ENCODE data around the gene PNKD.

Gene PNKD

GRCh38 chr2:218345491-218346236 lies 75.3 kb downstream of the PNKD start:
- no peak for DNase-seq

GRCh38 chr2:218347172-218347571 lies 76.9 kb downstream of the PNKD start:
- no peak for DNase-seq

GRCh38 chr2:218354045-218354444 lies 83.7 kb downstream of the PNKD start:
- DNase-seq = no peak

GRCh38 chr2:218354850-218355443 lies 84.6 kb downstream of the PNKD start:
- DNase-seq = no peak

GRCh38 chr2:218357236-218358177 lies 87.2 kb downstream of the PNKD start:
- no peak for DNase-seq

- DNase-seq = no peak
These were observed 90.1 kb downstream of the PNKD start for GRCh38 chr2:218360453-218360852.

GRCh38 chr2:218362606-218363005 lies 92.3 kb downstream of the PNKD start:
- DNase-seq = no peak

- DNase-seq = no peak
These were observed 93.4 kb downstream of the PNKD start for GRCh38 chr2:218363736-218364135.

- DNase-seq = no peak
These were observed 93.9 kb downstream of the PNKD start for GRCh38 chr2:218364196-218364595.

- DNase-seq = no peak
These were observed 96.5 kb downstream of the PNKD start for GRCh38 chr2:218366621-218367414.

- peak; percentile 89 for DNase-seq
These were observed 97.3 kb downstream of the PNKD start for GRCh38 chr2:218367415-218368149.

GRCh38 chr2:218368150-218368528 lies 97.8 kb downstream of the PNKD start:
- no peak for DNase-seq

GRCh38 chr2:218368621-218369153 lies 98.4 kb downstream of the PNKD start:
- no peak for DNase-seq

GRCh38 chr2:218369330-218369729 lies 99.0 kb downstream of the PNKD start:
- DNase-seq = no peak

- no peak for DNase-seq
These were observed 100.2 kb downstream of the PNKD start for GRCh38 chr2:218370410-218371063.

GRCh38 chr2:218371983-218372350 lies 101.6 kb downstream of the PNKD start:
- no peak for DNase-seq

- DNase-seq = no peak
These were observed 104.5 kb downstream of the PNKD start for GRCh38 chr2:218374795-218375194.

- DNase-seq = no peak
These were observed 104.9 kb downstream of the PNKD start for GRCh38 chr2:218375212-218375611.

- DNase-seq = no peak
These were observed 107.7 kb downstream of the PNKD start for GRCh38 chr2:218378053-218378452.

- DNase-seq = no peak
These were observed 111.6 kb downstream of the PNKD start, which contains the start of gene SLC11A1 for GRCh38 chr2:218381916-218382366. Gene SLC11A1 (plus strand): TSS chr2:218382273. CDS start chr2:218382369, 96 bp downstream.

- DNase-seq = no peak
These were observed 112.5 kb downstream of the PNKD start for GRCh38 chr2:218382785-218383184.

Data from activated effector memory CD4-positive, alpha-beta T cell treated with anti-CD3 and anti-CD28 coated beads, Interleukin-2, amount 50 U/mL, for 16 hours (primary cell).